MM.1S (cell line): ENCODE data around the gene VSTM2L.

Source experiments
- CTCF ChIP-seq: fragments of 300-600 bp; sonication (generic); IDR thresholded peaks from 2 replicates; pipeline ENCODE4 v1.5.1; 2016; ENCODE audit warnings: antibody characterized with exemption, low read length, mixed read lengths
- EZH2 ChIP-seq: fragments of 300-600 bp; sonication (generic); optimal IDR thresholded peaks from 2 replicates; pipeline ENCODE3; 2017; ENCODE audit warnings: low read depth, mild to moderate bottlenecking, antibody characterized with exemption, low read length, mixed read lengths

GRCh38 chr20:37936451-37936850 lies 33.5 kb downstream of the VSTM2L start:
- TF ChIP-seq CTCF (no peak), EZH2 (no peak)
